Measurements from ENCODE around the gene CMTM7.

CMTM7 gene

DNA sequence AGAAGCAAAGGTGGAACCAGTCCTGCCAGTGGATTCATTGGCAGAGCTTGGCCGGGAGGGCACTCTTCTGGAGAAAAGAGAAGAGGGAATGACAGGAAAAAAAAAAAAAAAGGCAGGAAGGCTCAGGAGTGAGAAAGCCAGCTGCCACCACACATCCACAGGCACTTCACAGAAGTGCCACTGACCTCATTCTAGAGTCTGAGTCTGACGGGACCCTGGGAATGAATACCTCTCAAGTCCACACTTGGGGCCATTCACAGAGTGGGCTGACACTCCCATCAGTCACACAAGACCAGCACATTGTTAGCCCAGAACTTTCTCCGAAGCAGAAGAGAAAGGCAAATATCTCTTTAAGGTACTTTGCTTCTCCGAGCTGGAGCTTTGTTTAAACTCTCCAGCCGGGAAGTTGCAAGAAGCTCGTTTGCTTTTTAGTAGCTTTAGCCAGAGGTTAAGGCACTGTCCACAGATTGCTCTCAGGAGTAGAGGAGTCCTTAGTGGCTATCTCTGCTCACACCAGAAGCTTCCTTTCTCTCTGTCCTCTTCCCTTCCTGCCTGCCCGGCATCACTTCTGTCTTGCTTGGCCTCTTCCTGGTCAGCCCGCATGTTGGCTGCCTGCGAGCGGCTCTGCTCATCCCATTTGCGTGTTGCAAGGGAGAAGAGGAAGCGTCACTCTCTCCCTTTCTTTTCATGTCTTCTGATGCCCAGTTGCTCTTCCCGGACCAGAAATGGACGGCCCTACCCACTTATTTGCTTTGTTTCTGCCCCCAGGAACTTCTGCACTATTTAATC lies 57.2 kb downstream of the CMTM7 start:
- Histone ChIP-seq H3K4me1 (ENCODE audit: control insufficient read depth in 2 of 2, insufficient read depth in 2 of 2, low read length in 2 of 2) (no peaks in the 10 kb centered on the region), H3K9ac (ENCODE audit: low read depth in 1 of 2, low read length in 2 of 2) (no peak overlapping the region), H3K27ac (ENCODE audit: low read depth in 2 of 2, low read length in 2 of 2) (no peak overlapping the region), H3K36me3 (ENCODE audit: control insufficient read depth in 2 of 2, insufficient read depth in 2 of 2, low read length in 2 of 2) (no peaks in the 10 kb centered on the region), H3K4me3 (ENCODE audit: low read length in 2 of 2) (no peak overlapping the region), H3K9me3 (ENCODE audit: control insufficient read depth in 2 of 2, low read length in 2 of 2) (no peaks in the 10 kb centered on the region), H3K27me3 (ENCODE audit: control insufficient read depth in 2 of 2, insufficient read depth in 2 of 2, low read length in 2 of 2) (no peaks in the 10 kb centered on the region)

DNA sequence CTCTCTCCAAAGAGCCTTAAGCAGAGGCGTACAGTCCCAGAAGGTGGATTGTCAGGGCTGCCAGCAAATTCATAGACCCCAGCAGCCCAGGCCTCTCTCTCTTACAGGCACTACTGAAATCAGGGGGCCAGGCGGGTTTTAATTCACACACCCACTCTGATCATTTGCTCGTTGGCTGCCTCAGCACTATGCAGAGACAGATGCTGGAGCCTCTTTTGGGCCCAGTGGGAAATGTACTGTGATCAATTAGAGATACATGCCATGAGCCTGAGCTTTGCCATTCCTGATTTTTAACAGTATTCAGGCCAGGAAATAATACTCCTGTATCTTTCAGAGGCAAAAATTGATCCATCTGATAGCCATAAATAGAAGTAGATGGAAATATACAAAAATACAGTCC lies 58.0 kb downstream of the CMTM7 start:
- Histone ChIP-seq H3K9ac (ENCODE audit: low read depth in 1 of 2, low read length in 2 of 2) (no peak overlapping the region), H3K27ac (ENCODE audit: low read depth in 2 of 2, low read length in 2 of 2) (no peak overlapping the region), H3K4me3 (ENCODE audit: low read length in 2 of 2) (no peak overlapping the region), H3K4me1 (ENCODE audit: control insufficient read depth in 2 of 2, insufficient read depth in 2 of 2, low read length in 2 of 2) (no peaks in the 10 kb centered on the region), H3K36me3 (ENCODE audit: control insufficient read depth in 2 of 2, insufficient read depth in 2 of 2, low read length in 2 of 2) (no peaks in the 10 kb centered on the region), H3K27me3 (ENCODE audit: control insufficient read depth in 2 of 2, insufficient read depth in 2 of 2, low read length in 2 of 2) (no peaks in the 10 kb centered on the region), H3K9me3 (ENCODE audit: control insufficient read depth in 2 of 2, low read length in 2 of 2) (no peaks in the 10 kb centered on the region)

DNA sequence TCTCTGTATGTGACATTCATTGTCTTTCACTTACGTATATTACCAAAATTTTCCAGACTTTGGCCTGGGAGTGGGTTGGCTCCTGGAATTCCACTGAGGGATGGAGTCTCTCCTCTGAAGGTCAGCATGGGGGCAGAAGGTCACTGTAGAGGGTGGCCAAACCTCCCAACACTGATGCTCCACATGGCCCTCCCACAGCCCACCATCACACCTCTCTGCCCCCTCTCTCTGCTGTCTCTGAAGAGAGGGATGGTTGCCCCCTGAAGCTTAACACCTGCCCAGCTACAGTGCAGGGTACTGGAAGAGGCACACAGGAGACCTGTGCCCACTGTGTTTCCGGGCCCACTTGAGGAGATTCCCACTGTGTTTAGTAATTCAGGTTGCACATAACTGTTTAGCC lies 58.8 kb downstream of the CMTM7 start:
- no peaks in the 10 kb centered on the region for H3K27me3 ChIP-seq (ENCODE audit: control insufficient read depth in 2 of 2, insufficient read depth in 2 of 2, low read length in 2 of 2)
- H3K9ac ChIP-seq (ENCODE audit: low read depth in 1 of 2, low read length in 2 of 2), result no peak overlapping the region
- peak overlapping the region in 1 of 2 donors; percentile 17 for H3K27ac ChIP-seq (ENCODE audit: low read depth in 2 of 2, low read length in 2 of 2)
- no peak overlapping the region for H3K4me3 ChIP-seq (ENCODE audit: low read length in 2 of 2)
- H3K36me3 ChIP-seq (ENCODE audit: control insufficient read depth in 2 of 2, insufficient read depth in 2 of 2, low read length in 2 of 2), result no peaks in the 10 kb centered on the region
- H3K9me3 ChIP-seq (ENCODE audit: control insufficient read depth in 2 of 2, low read length in 2 of 2), result no peaks in the 10 kb centered on the region
- peaks cover 0 to 1% of the 10 kb centered on the region in 2 donors for H3K4me1 ChIP-seq (ENCODE audit: control insufficient read depth in 2 of 2, insufficient read depth in 2 of 2, low read length in 2 of 2)

DNA sequence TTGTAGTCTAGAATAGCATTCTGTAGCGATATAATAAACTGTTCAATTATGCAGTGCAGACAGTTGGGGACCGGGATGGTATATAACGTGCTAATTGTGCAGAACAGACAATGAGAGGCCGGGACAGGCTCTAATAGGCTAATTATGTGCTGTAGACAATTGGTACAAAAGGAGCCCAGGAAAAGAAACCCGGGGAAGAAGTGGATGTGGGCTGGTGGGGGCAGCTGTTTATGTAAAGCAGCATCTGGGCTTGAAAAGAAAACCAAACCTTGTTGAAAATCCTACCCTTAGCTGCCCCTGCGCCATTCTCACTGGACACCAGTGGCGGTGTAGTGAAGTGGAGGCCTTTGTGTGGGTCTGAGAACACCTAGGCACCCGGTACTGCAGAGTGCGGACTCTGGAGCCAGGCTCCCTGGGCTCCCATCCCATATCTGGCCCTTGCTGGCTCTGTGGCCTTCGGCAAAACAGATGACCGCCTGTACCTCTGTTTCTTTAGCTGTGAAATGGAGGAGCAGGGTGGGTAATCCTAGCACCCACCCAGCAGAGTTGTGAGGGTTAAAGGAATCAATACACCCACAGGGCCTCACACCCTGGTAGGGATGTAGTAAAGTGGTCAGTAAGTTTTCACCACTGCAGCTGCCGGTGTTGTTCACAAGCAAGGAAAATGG lies 59.5 kb downstream of the CMTM7 start:
- no peak overlapping the region for H3K9ac ChIP-seq (ENCODE audit: low read depth in 1 of 2, low read length in 2 of 2)
- no peaks in the 10 kb centered on the region for H3K9me3 ChIP-seq (ENCODE audit: control insufficient read depth in 2 of 2, low read length in 2 of 2)
- H3K27ac ChIP-seq (ENCODE audit: low read depth in 2 of 2, low read length in 2 of 2), result no peak overlapping the region
- no peak overlapping the region for H3K4me3 ChIP-seq (ENCODE audit: low read length in 2 of 2)
- no peaks in the 10 kb centered on the region for H3K27me3 ChIP-seq (ENCODE audit: control insufficient read depth in 2 of 2, insufficient read depth in 2 of 2, low read length in 2 of 2)
- H3K4me1 ChIP-seq (ENCODE audit: control insufficient read depth in 2 of 2, insufficient read depth in 2 of 2, low read length in 2 of 2), result peaks cover 0 to 6% of the 10 kb centered on the region in 2 donors
- H3K36me3 ChIP-seq (ENCODE audit: control insufficient read depth in 2 of 2, insufficient read depth in 2 of 2, low read length in 2 of 2), result no peaks in the 10 kb centered on the region

GRCh38 chr3:32452009-32452408 lies 60.4 kb downstream of the CMTM7 start:
- H3K4me1 ChIP-seq (ENCODE audit: control insufficient read depth in 2 of 2, insufficient read depth in 2 of 2, low read length in 2 of 2), result peaks cover 0 to 6% of the 10 kb centered on the region in 2 donors
- H3K9ac ChIP-seq (ENCODE audit: low read depth in 1 of 2, low read length in 2 of 2), result no peak overlapping the region
- H3K4me3 ChIP-seq (ENCODE audit: low read length in 2 of 2), result no peak overlapping the region
- H3K36me3 ChIP-seq (ENCODE audit: control insufficient read depth in 2 of 2, insufficient read depth in 2 of 2, low read length in 2 of 2), result no peaks in the 10 kb centered on the region
- H3K27ac ChIP-seq (ENCODE audit: low read depth in 2 of 2, low read length in 2 of 2), result no peak overlapping the region
- no peaks in the 10 kb centered on the region for H3K9me3 ChIP-seq (ENCODE audit: control insufficient read depth in 2 of 2, low read length in 2 of 2)
- no peaks in the 10 kb centered on the region for H3K27me3 ChIP-seq (ENCODE audit: control insufficient read depth in 2 of 2, insufficient read depth in 2 of 2, low read length in 2 of 2)

- peaks cover 0 to 6% of the 10 kb centered on the region in 2 donors for H3K4me1 ChIP-seq (ENCODE audit: control insufficient read depth in 2 of 2, insufficient read depth in 2 of 2, low read length in 2 of 2)
- no peak overlapping the region for H3K9ac ChIP-seq (ENCODE audit: low read depth in 1 of 2, low read length in 2 of 2)
- no peaks in the 10 kb centered on the region for H3K9me3 ChIP-seq (ENCODE audit: control insufficient read depth in 2 of 2, low read length in 2 of 2)
- no peak overlapping the region for H3K4me3 ChIP-seq (ENCODE audit: low read length in 2 of 2)
- no peaks in the 10 kb centered on the region for H3K27me3 ChIP-seq (ENCODE audit: control insufficient read depth in 2 of 2, insufficient read depth in 2 of 2, low read length in 2 of 2)
- H3K36me3 ChIP-seq (ENCODE audit: control insufficient read depth in 2 of 2, insufficient read depth in 2 of 2, low read length in 2 of 2), result no peaks in the 10 kb centered on the region
- H3K27ac ChIP-seq (ENCODE audit: low read depth in 2 of 2, low read length in 2 of 2), result no peak overlapping the region
Observed at GRCh38 chr3:32453346-32453745, 61.7 kb downstream of the CMTM7 start.

GRCh38 chr3:32454111-32454510 lies 62.5 kb downstream of the CMTM7 start:
- Histone ChIP-seq H3K4me1 (ENCODE audit: control insufficient read depth in 2 of 2, insufficient read depth in 2 of 2, low read length in 2 of 2) (peaks cover 0 to 6% of the 10 kb centered on the region in 2 donors), H3K9me3 (ENCODE audit: control insufficient read depth in 2 of 2, low read length in 2 of 2) (no peaks in the 10 kb centered on the region), H3K36me3 (ENCODE audit: control insufficient read depth in 2 of 2, insufficient read depth in 2 of 2, low read length in 2 of 2) (no peaks in the 10 kb centered on the region), H3K4me3 (ENCODE audit: low read length in 2 of 2) (no peak overlapping the region), H3K9ac (ENCODE audit: low read depth in 1 of 2, low read length in 2 of 2) (no peak overlapping the region), H3K27me3 (ENCODE audit: control insufficient read depth in 2 of 2, insufficient read depth in 2 of 2, low read length in 2 of 2) (no peaks in the 10 kb centered on the region), H3K27ac (ENCODE audit: low read depth in 2 of 2, low read length in 2 of 2) (no peak overlapping the region)

GRCh38 chr3:32454731-32455608 lies 63.3 kb downstream of the CMTM7 start:
- Histone ChIP-seq H3K27ac (ENCODE audit: low read depth in 2 of 2, low read length in 2 of 2) (no peak overlapping the region), H3K36me3 (ENCODE audit: control insufficient read depth in 2 of 2, insufficient read depth in 2 of 2, low read length in 2 of 2) (no peaks in the 10 kb centered on the region), H3K4me1 (ENCODE audit: control insufficient read depth in 2 of 2, insufficient read depth in 2 of 2, low read length in 2 of 2) (peaks cover 0 to 8% of the 10 kb centered on the region in 2 donors), H3K9ac (ENCODE audit: low read depth in 1 of 2, low read length in 2 of 2) (no peak overlapping the region), H3K9me3 (ENCODE audit: control insufficient read depth in 2 of 2, low read length in 2 of 2) (no peaks in the 10 kb centered on the region), H3K4me3 (ENCODE audit: low read length in 2 of 2) (no peak overlapping the region), H3K27me3 (ENCODE audit: control insufficient read depth in 2 of 2, insufficient read depth in 2 of 2, low read length in 2 of 2) (no peaks in the 10 kb centered on the region)

DNA sequence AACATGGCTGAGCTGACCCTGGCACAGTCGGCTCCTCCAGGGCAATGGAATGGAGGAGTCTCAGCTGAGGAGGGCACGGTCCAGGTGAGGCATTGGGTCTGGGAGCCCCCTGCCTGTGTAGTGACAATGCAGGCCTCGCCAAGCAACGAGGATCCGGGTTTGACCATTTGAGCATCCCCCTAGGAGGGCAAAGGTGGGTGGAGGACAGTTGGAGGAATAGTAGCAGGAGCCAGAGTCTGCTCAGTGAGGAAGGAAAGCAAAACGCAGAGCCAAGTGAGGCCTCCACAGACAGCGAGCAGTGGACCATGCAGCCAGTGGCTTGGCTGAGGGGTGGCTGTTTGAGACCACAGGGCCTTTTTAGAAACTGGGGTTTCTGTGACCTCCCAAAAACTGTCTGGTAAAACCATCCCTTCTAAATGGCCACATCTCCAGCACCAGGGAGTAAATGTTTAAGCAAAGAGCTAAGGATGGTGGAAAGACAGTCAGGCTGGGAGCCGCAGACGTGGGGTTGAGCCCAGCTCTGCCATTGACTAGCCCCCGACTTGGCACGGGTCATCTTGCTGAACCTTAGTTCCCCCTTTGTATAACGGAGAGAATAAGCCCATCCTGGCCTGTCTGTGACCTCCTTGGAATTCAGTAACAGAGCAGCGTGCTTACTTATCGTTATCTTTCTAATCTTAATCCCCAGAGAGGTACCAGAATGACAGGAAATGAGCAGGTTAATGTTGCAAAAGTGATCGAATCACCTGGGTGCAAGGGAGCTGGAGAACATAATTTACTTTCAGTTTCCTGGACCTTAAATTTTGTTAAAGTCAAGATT lies 64.2 kb downstream of the CMTM7 start:
- Histone ChIP-seq H3K9ac (ENCODE audit: low read depth in 1 of 2, low read length in 2 of 2) (peak overlapping the region in 1 of 2 donors; percentile 19), H3K4me3 (ENCODE audit: low read length in 2 of 2) (no peak overlapping the region), H3K4me1 (ENCODE audit: control insufficient read depth in 2 of 2, insufficient read depth in 2 of 2, low read length in 2 of 2) (peaks cover 0 to 11% of the 10 kb centered on the region in 2 donors), H3K27me3 (ENCODE audit: control insufficient read depth in 2 of 2, insufficient read depth in 2 of 2, low read length in 2 of 2) (no peaks in the 10 kb centered on the region), H3K9me3 (ENCODE audit: control insufficient read depth in 2 of 2, low read length in 2 of 2) (no peaks in the 10 kb centered on the region), H3K27ac (ENCODE audit: low read depth in 2 of 2, low read length in 2 of 2) (peak overlapping the region in 1 of 2 donors; percentile 41), H3K36me3 (ENCODE audit: control insufficient read depth in 2 of 2, insufficient read depth in 2 of 2, low read length in 2 of 2) (no peaks in the 10 kb centered on the region)
